Neural cell (in vitro differentiated cells): ENCODE data around the gene TMEM98.

Experiments
- CTCF ChIP-seq: fragments of 450-650 bp; IDR thresholded peaks from 2 replicates; pipeline ENCODE4 v1.5.1; 2014; ENCODE audit warnings: antibody characterized with exemption, mild to moderate bottlenecking, moderate library complexity; ENCODE audit not compliant: poor library complexity, severe bottlenecking
- EZH2 ChIP-seq: fragments of 200-600, 300-800 bp; shearing (Covaris generic), sonication (generic); IDR thresholded peaks from 2 replicates; pipeline ENCODE4 v1.6.1; 2014; ENCODE audit warnings: antibody characterized with exemption, low read length, borderline replicate concordance, mild to moderate bottlenecking; ENCODE audit not compliant: insufficient read depth, poor library complexity, severe bottlenecking
- POLR2AphosphoS5 ChIP-seq: IDR thresholded peaks from 2 replicates; pipeline ENCODE4 v1.6.1; 2012
- REST ChIP-seq: IDR thresholded peaks from 2 replicates; pipeline ENCODE4 v1.6.1; 2012; ENCODE audit warnings: borderline replicate concordance
- TAF1 ChIP-seq: IDR thresholded peaks from 2 replicates; pipeline ENCODE4 v1.6.1; 2012; ENCODE audit warnings: low read depth

GRCh38 chr17:32943647-32944191 lies 15.8 kb downstream of the TMEM98 start:
- TF ChIP-seq CTCF (no peak), EZH2 (no peak), POLR2AphosphoS5 (no peak), REST (no peak), TAF1 (no peak)
